H1 (cell line): ENCODE results near the gene EIF5A2. TPM values are rescaled to one million over a fixed set of nuclear protein-coding genes. Genes with fewer than 3 reads are reported as not detected.

Experiments
- BRCA1 ChIP-seq: IDR thresholded peaks from 2 replicates; pipeline ENCODE4 v1.6.1; 2012; ENCODE audit warnings: low read depth, low read length, improper control_type of control experiment
- CEBPB ChIP-seq: IDR thresholded peaks from 2 replicates; pipeline ENCODE4 v1.6.1; 2012; ENCODE audit warnings: low read depth, low read length
- HDAC6 ChIP-seq: IDR thresholded peaks from one replicate; pipeline ENCODE4 v1.7.1; 2012; ENCODE audit warnings: low read depth, mild to moderate bottlenecking, inconsistent platforms, low read length, moderate library complexity
- PHF8 ChIP-seq: fragments of 200-600 bp; sonication (generic); conservative IDR thresholded peaks from 2 replicates; pipeline ENCODE4 v1.7.1; 2012; ENCODE audit warnings: low read depth, mild to moderate bottlenecking, inconsistent platforms, low read length, moderate library complexity
- RXRA ChIP-seq: IDR thresholded peaks from 2 replicates; pipeline ENCODE4 v1.6.1; 2011; ENCODE audit warnings: low read depth, mild to moderate bottlenecking, low read length, moderate library complexity; ENCODE audit not compliant: insufficient read depth
- SP4 ChIP-seq: IDR thresholded peaks from 2 replicates; pipeline ENCODE4 v1.6.1; 2012; ENCODE audit warnings: low read length, inconsistent platforms
- SUZ12 ChIP-seq: fragments of 200-600 bp; sonication (generic); IDR thresholded peaks from 2 replicates; pipeline ENCODE4 v1.6.1; 2012; ENCODE audit warnings: mild to moderate bottlenecking, inconsistent platforms, low read length, moderate library complexity, mixed read lengths
- polyA plus RNA-seq, 7 experiments: library from polyadenylated mRNA; depleted of rRNA in 3 of 7; stranded (reverse) in 5 of 7; unstranded in 2 of 7; fragments of >200 nt in 5 of 7; fragments of 200-250 nt in 2 of 7; gene quantifications; 1 replicate in 5 of 7; 2 replicates in 1 of 7; 4 replicates in 1 of 7; pipeline versions ENCODE4 v1.2.1 to v1.2.3, GENCODE V29; 2011 to 2013; ENCODE audit warnings: missing spikeins in 2 of 7, mixed read lengths in 2 of 7
- total RNA-seq: library from RNA; stranded (reverse); fragmentation: NEBNext Ultra II Directional; extraction: Animal tissue kit (Norgen Biotek cat#: 25700); gene quantifications from 2 replicates; pipeline ENCODE4 v1.2.1, GENCODE V29; 2021

EIF5A2 gene
- total and polyA plus RNA-seq, 2 of the 8 experiments (the other 6 are each of a cell fraction or from before 2014, with no cell fraction given) = 1.5 to 15.0 TPM

- TF ChIP-seq BRCA1 = no peak
- TF ChIP-seq RXRA = no peak
- peak; percentile 63; the same call in 1 of the 2 replicates for TF ChIP-seq SP4
- TF ChIP-seq HDAC6 = no peak
- TF ChIP-seq CEBPB = no peak
- TF ChIP-seq SUZ12 = 0 out of 2 replicates have a peak, but pooled peaks have one; percentile 43
- peak; percentile 75 for TF ChIP-seq PHF8
Measured at GRCh38 chr3:170908235-170909116, at the start of gene EIF5A2 (continued).
